GM19397 (cell line): ENCODE results near the gene KCTD16.

ENCODE experiments used
- ATAC-seq: cut with Tn5 transposase; IDR thresholded peaks from one replicate; pipeline ENCODE4 v1.9.1; 2021; ENCODE audit warnings: mild to moderate bottlenecking, moderate library complexity; ENCODE audit not compliant: unreplicated experiment

KCTD16 gene

DNA sequence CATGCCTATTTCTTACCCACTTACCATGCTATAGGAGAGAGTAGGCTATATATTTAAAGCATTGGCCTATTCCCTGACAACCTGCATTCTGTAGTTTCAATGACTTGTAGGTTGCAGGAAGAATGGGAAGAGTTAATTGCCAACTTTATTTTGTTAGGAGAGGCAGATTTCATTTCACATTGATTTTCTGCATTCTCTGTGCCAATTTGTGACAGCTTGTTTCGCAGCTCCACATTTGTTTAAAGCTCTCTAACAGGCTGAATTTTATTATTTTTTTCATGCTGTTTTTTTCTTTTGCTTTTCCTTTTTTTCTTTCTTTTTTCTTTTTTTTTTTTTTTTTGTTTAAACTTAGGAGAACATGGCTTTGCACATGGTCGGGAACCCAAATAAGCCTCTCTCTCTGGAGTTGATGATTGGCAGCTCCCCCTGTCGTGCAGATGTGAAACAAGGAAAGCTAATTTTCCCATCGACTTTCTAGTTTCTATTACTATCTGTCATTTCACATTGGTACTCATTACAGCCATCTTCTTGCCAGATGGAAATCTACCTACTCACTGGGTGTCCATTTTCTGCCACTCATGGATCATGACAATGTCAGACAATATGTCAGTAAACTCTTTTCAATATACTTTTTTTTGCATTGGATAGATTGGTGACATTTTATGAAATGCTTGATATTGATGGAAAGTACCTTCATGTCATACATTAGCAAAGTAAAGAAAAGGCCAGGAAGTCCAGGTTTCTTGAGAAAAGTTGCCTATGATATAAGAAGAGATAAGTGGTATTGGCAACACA is 223.2 kb downstream of the KCTD16 start:
- no peak for ATAC-seq

GRCh38 chr5:144395704-144396103 is 225.0 kb downstream of the KCTD16 start:
- ATAC-seq = no peak

DNA sequence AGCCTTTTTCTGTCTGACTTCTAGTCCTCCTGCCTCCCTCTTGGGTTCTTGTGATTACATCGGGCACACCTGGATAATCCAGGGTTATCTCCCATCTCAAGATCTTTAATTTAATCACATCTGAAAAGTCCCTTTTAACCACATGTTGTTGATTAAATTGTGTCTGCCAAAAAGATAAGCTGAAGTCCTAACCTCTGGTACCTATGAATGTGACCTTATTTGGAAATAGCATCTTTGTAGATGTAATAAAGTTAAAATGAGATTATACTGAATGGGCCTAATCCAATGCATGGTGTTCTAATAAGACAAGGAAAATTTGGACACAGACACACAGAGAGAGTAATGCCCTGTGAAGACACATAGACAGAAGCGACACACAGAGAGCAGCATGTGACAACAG is 232.4 kb downstream of the KCTD16 start:
- no peak for ATAC-seq

DNA sequence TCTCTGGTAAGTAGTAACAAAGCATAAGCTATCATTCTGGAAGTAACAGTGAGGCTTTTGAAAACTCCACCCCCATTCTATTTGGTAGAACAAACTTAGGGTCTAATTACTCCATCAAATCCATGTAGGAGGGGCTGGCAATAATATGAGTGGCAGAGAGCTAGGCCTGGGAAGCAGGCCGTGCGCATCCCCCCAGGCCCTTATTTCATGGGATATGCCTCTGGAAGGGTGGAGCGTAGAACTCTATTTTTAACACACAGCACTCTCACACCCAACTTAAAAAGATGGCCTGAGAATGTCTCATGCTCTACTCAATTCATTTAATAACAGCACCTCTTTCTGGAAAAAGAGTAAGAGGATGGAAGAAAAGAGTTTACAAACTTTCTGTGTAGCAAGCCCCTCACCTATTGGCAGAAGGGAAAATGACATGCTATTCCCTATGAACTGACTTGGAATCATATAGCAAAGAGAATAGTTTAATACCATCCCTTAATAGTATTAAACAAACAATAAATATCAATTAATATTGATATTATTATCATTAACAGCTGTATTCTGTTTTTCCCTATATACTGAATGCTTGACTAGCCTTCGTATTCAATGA is 233.2 kb downstream of the KCTD16 start:
- no peak for ATAC-seq

DNA sequence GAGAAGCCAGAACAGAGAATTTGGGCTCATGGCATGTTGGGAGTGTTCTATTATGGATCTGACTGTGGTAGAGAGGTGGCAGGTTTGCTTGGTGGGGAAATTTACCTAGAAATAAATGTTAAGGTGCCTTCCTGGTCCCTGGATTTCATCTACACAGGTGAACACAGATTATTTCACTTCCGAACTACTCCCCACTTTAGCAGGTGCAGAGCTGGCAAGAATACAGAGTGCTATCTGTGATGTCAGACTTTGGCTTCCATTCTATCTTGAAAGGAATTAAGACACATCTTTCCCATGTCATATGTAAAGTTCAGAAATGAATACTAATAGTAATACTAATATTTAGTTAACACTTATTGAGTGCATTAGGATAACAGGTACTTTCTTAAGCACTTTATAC is 234.0 kb downstream of the KCTD16 start:
- no peak for ATAC-seq

DNA sequence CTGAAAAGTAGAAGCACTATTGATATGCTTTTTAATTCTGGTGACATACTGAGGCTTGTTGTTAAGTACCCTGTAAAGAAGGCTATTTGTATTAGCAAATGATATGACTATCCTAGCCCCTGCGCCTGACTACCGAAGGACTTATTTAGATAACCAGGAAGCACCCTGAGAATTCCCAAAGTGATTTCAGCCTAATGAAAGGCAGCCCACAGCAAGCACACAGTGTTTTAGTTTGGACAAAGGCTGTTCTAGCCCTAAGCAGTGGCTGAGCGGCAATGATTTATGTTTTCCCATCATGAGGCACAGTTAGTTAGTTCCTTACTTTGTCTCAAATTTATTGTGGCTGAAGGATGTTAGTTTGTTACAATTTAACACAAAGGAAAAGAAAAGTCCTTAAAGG is 235.3 kb downstream of the KCTD16 start:
- ATAC-seq = no peak

- ATAC-seq = no peak
These were observed 235.8 kb downstream of the KCTD16 start for GRCh38 chr5:144406442-144406841.

DNA sequence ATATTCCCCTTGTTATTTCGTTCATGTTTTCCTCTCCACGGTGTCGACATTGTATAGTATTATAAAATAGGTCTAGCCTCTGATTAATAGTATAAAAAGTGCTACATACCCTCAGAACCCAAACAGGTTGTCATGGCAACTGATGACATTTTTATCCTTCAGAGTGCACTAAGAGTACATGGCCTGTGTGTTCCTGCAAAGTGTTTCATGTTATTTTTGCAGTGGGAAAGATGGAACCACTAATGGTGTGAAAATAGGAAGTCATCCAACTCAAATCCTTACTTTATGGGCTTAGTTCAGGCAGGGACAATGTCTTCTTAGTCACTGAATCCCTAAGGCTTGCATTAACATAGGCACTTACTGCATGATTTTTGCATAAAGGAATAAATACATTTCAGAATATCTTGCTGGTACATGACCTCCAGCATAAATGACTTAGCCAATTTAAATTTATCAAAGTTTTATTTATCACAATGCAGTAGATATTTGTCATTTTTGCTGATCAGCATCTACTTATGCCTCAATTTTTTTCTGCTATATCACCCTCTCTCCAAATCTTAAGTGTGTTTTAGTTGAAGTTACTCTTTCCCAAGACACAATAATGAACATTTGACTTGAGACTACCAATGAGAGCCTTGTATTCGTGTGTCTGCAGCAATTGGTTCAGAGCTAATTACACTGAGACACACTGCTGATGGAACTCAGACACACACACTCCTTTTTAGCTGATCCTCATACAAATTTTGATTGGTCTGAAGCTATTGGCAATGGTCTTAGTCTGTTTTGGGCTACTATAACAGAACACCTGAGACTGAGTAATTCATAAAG is 243.7 kb downstream of the KCTD16 start:
- no peak for ATAC-seq

- ATAC-seq = no peak
These were observed 245.5 kb downstream of the KCTD16 start for GRCh38 chr5:144416196-144416595.

DNA sequence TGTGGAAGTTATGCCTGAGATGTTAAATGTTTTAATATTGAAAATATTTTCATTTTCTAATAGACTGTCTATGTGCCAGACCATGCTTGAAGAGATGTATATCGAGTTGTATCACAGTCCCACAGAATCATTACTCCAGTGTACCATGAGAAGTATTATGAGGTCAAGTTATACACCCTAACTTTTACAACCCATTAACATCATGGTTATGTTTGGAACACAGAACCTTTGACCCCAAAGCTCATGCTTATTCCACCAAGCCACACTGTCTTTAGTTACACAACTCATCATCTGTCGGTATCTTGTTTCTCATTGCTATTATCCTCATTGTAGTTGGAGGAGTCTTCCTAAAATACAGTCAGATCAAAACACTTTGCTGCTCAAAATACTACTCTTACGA is 248.0 kb downstream of the KCTD16 start:
- no peak for ATAC-seq

DNA sequence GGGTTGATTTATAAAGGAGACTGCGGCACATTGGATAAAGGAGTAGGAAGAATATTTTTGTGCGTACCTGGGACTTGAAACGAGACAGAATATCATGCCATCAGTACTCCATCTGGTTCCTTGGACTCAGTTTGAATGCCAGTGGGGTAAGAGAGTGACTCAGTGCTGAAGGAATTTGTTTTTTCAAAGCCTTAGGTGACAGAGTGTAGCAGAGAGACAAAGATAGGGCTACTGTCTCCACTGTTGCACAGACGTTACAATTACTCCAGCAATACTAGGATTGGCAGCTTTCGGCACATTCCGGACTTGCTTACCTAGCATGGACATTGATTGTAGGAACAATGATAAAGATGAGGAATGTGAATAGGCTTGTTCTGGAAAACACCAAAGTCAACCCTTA is 250.7 kb downstream of the KCTD16 start:
- no peak for ATAC-seq

GRCh38 chr5:144422018-144422727 is 251.5 kb downstream of the KCTD16 start:
- no peak for ATAC-seq

GRCh38 chr5:144427866-144428265 is 257.2 kb downstream of the KCTD16 start:
- no peak for ATAC-seq

GRCh38 chr5:144428326-144428725 is 257.7 kb downstream of the KCTD16 start:
- no peak for ATAC-seq

GRCh38 chr5:144429405-144429804 is 258.7 kb downstream of the KCTD16 start:
- ATAC-seq = no peak

GRCh38 chr5:144429905-144430304 is 259.2 kb downstream of the KCTD16 start:
- no peak for ATAC-seq

- no peak for ATAC-seq
These were observed 262.6 kb downstream of the KCTD16 start for GRCh38 chr5:144433140-144433822.

GRCh38 chr5:144433893-144434292 is 263.2 kb downstream of the KCTD16 start:
- ATAC-seq = no peak

DNA sequence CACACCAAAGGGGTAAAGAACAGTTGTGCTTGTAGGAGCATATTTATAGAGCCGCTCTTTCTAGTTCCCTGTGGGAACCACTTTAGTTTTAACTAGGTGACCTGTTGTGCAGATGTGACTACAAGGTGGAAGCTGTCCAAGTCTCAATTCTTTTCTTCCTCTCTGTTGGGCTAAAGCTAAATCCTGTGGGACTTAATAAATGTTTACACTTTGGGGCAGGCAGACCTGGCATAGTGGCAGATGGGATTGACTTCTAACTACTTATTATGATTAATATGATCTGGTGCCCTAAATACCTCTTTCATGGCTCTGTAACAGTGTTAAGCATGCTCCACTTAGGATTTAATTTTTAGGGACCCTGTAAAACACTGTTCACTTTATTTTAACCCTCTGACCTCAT is 265.3 kb downstream of the KCTD16 start:
- no peak for ATAC-seq

- no peak for ATAC-seq
These were observed 267.6 kb downstream of the KCTD16 start for GRCh38 chr5:144438237-144438636.

GRCh38 chr5:144448457-144448856 is 277.8 kb downstream of the KCTD16 start:
- no peak for ATAC-seq
